Keratinocyte (primary cell): ENCODE data around the gene FIBP. TPM values are rescaled to one million over a fixed set of nuclear protein-coding genes. Genes with fewer than 3 reads are reported as not detected.

ENCODE experiments used
- DNase-seq: peaks from one replicate; pipeline ENCODE4 v3.0.0-alpha.2; 2011; ENCODE audit warnings: low read depth, missing footprints, low spot score
- FAIRE-seq: peaks from 2 replicates; lab custom pipeline; 2011; peaks lifted over from hg19 to GRCh38; lab: Jason Lieb, UNC
- H2AFZ ChIP-seq: 2 replicates; pipeline ENCODE4 v1.6.0; 2012; ENCODE audit warnings: low read length, control low read depth, inconsistent platforms; ENCODE audit not compliant: control insufficient read depth
- H3K27ac ChIP-seq: 2 replicates; pipeline ENCODE4 v1.5.1; 2011; ENCODE audit warnings: low read length; ENCODE audit not compliant: control insufficient read depth, insufficient read depth
- H3K27me3 ChIP-seq: 3 replicates; pipeline ENCODE4 v1.6.0; 2011; ENCODE audit warnings: low read length; ENCODE audit not compliant: control insufficient read depth, insufficient read depth; ENCODE audit errors: extremely low read depth
- H3K36me3 ChIP-seq, 2 experiments: 2 replicates in 1 of 2; 3 replicates in 1 of 2; pipeline ENCODE4 v1.5.1; 2011; ENCODE audit warnings: low read length in 2 of 2, mild to moderate bottlenecking in 1 of 2; ENCODE audit not compliant: control insufficient read depth in 2 of 2, insufficient read depth in 2 of 2; ENCODE audit errors: extremely low read depth in 1 of 2
- H3K4me1 ChIP-seq: 3 replicates; pipeline ENCODE4 v1.5.1; 2011; ENCODE audit warnings: low read length; ENCODE audit not compliant: control insufficient read depth, insufficient read depth; ENCODE audit errors: extremely low read depth
- H3K4me2 ChIP-seq: 3 replicates; pipeline ENCODE4 v1.6.0; 2011; ENCODE audit warnings: low read depth, low read length; ENCODE audit not compliant: control insufficient read depth, insufficient read depth; ENCODE audit errors: extremely low read depth
- H3K4me3 ChIP-seq, 3 experiments: fragments of 200-600 bp in 1 of 3; sonication (generic) in 1 of 3; 2 replicates in 2 of 3; 3 replicates in 1 of 3; pipeline ENCODE4 v1.5.1; 2011 to 2016; ENCODE audit warnings: low read length in 3 of 3, mild to moderate bottlenecking in 3 of 3, control low read depth in 2 of 3, inconsistent platforms in 1 of 3, low read depth in 1 of 3, mixed read lengths in 1 of 3, mixed run types in 1 of 3, moderate library complexity in 1 of 3; ENCODE audit not compliant: control insufficient read depth in 2 of 3, insufficient read depth in 2 of 3; ENCODE audit errors: extremely low read depth in 1 of 3
- H3K79me2 ChIP-seq: 2 replicates; pipeline ENCODE4 v1.6.0; 2012; ENCODE audit warnings: low read length; ENCODE audit not compliant: control insufficient read depth, insufficient read depth
- H3K9ac ChIP-seq: 3 replicates; pipeline ENCODE4 v1.6.0; 2011; ENCODE audit warnings: low read length; ENCODE audit not compliant: control insufficient read depth, insufficient read depth; ENCODE audit errors: extremely low read depth
- H3K9me1 ChIP-seq: 3 replicates; pipeline ENCODE4 v1.6.0; 2011; ENCODE audit warnings: low read length; ENCODE audit not compliant: control insufficient read depth, insufficient read depth; ENCODE audit errors: extremely low read depth
- H3K9me3 ChIP-seq: 2 replicates; pipeline ENCODE4 v1.5.1; 2012; ENCODE audit warnings: low read depth, low read length; ENCODE audit not compliant: control insufficient read depth
- H4K20me1 ChIP-seq: 3 replicates; pipeline ENCODE4 v1.6.0; 2011; ENCODE audit warnings: low read length; ENCODE audit not compliant: control insufficient read depth, insufficient read depth; ENCODE audit errors: extremely low read depth
- CTCF ChIP-seq, 3 experiments: IDR thresholded peaks in 1 of 3; conservative IDR thresholded peaks in 1 of 3; optimal IDR thresholded peaks in 1 of 3; 2 replicates in 2 of 3; 3 replicates in 1 of 3; pipeline versions ENCODE3 to v1.5.1; 2011; ENCODE audit warnings: low read length in 3 of 3, mild to moderate bottlenecking in 3 of 3, moderate library complexity in 2 of 3, control low read depth in 1 of 3, inconsistent platforms in 1 of 3; ENCODE audit not compliant: insufficient read depth in 2 of 3; ENCODE audit errors: extremely low read depth in 1 of 3
- EZH2 ChIP-seq: IDR thresholded peaks from one replicate; pipeline ENCODE4 v1.6.1; 2012; ENCODE audit warnings: inconsistent platforms, mild to moderate bottlenecking, low read length, moderate library complexity
- dilution Hi-C: fragments of 300-500 bp; cut with MboI; formaldehyde crosslinking; loops from one replicate; pipeline ENCODE4 v1.7.0; 2020; ENCODE audit warnings: low sequenced_read_pairs; ENCODE audit not compliant: extremely low pct_ligation_motif_present
- polyA plus RNA-seq, 5 experiments: library from polyadenylated mRNA; depleted of rRNA in 3 of 5; stranded (reverse) in 3 of 5; stranded (forward) in 1 of 5; unstranded in 1 of 5; fragments of >200 nt; gene quantifications; 1 replicate in 1 of 5; 2 replicates in 3 of 5; 3 replicates in 1 of 5; pipeline versions ENCODE4 v1.2.1 to v1.2.3, GENCODE V29; 2011 to 2012; ENCODE audit warnings: missing spikeins in 2 of 5, low read depth in 1 of 5, low replicate concordance in 1 of 5

Gene FIBP
- polyA plus RNA-seq, 1 donor (not counting 4 experiments of a cell fraction or from before 2014, with no cell fraction given), result 95.1 TPM

DNA sequence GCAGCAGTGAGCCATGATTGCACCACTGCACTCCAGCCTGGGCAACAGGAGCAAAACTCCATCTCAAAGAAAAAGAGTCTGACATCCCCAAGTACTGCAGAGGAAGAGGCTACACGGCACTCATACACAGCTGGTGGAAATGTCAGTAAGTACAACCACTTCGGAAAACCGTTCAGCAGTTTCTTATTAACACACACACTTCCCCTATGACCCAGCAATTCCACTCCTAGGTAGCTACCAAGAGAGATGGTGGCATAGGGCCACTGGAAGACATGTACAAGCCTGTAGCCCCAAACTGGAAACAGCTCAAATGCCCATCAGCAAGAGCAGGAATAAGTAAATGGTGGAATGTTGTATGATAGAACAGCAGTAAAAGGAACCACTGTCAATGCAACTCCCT is 34.3 kb upstream of the FIBP start:
- Histone ChIP-seq H3K27me3 (no peaks in the 10 kb centered on the region), H4K20me1 (no peaks in the 10 kb centered on the region), H3K4me1 (peaks cover 25% of the 10 kb centered on the region), H3K79me2 (peaks cover 29% of the 10 kb centered on the region), H3K9me1 (no peaks in the 10 kb centered on the region), H3K36me3 (peaks cover 8 to 23% of the 10 kb centered on the region in 2 experiments), H3K4me3 (no peak overlapping the region), H2AFZ (no peak overlapping the region), H3K9ac (no peak overlapping the region), H3K9me3 (no peaks in the 10 kb centered on the region), H3K27ac (no peak overlapping the region), H3K4me2 (peak overlapping the region; percentile 30)
- dilution Hi-C loops, result no loop called here
- TF ChIP-seq EZH2, result no peak
- TF ChIP-seq CTCF (optimal IDR thresholded peaks at IDR 0.05 in 1 of 3, IDR thresholded peaks at IDR 0.05 in 1 of 3, conservative IDR thresholded peaks at IDR 0.05 in 1 of 3; ENCODE audit: extremely low read depth in 1 of 3, insufficient read depth in 2 of 3, low read length in 3 of 3), result no peak
- FAIRE-seq, result no peak
- no peak for DNase-seq

DNA sequence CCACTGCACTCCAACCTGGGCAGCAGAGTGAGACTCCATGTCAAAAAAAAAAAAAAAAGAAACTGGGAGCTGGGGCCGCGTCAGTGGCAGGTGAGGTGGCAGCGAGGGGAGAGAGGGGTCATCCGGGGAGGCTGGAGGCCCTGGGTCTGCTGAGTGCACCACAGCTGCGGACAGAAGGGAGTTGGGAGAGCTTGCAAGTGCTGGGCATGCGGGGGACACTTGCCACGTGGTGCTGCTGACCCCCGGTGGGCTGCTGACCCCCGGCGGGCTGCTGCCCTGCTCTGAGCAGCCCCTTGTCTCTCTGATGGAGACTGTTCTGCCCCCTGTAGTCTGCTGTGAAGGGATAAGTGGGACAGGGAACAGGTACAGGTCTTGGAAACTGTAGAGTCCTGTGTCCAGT is 33.6 kb upstream of the FIBP start:
- no peaks in the 10 kb centered on the region for H3K9me3 ChIP-seq
- H2AFZ ChIP-seq, result no peak overlapping the region
- H3K79me2 ChIP-seq, result peaks cover 36% of the 10 kb centered on the region
- no peaks in the 10 kb centered on the region for H3K27me3 ChIP-seq
- peaks cover 8 to 23% of the 10 kb centered on the region in 2 experiments for H3K36me3 ChIP-seq
- FAIRE-seq, result no peak
- H3K4me3 ChIP-seq, result no peak overlapping the region
- no peak for TF ChIP-seq EZH2
- TF ChIP-seq CTCF (optimal IDR thresholded peaks at IDR 0.05 in 1 of 3, IDR thresholded peaks at IDR 0.05 in 1 of 3, conservative IDR thresholded peaks at IDR 0.05 in 1 of 3; ENCODE audit: extremely low read depth in 1 of 3, insufficient read depth in 2 of 3, low read length in 3 of 3), result no peak
- dilution Hi-C loops, result no loop called here
- H3K4me1 ChIP-seq, result peaks cover 32% of the 10 kb centered on the region
- H3K9me1 ChIP-seq, result no peaks in the 10 kb centered on the region
- no peaks in the 10 kb centered on the region for H4K20me1 ChIP-seq
- H3K27ac ChIP-seq, result no peak overlapping the region
- no peak overlapping the region for H3K9ac ChIP-seq
- DNase-seq, result no peak
- H3K4me2 ChIP-seq, result no peak overlapping the region
